Measurements from ENCODE around the gene PPP1R1A. TPM values are rescaled to one million over a fixed set of nuclear protein-coding genes. Genes with fewer than 3 reads are reported as not detected.

PPP1R1A gene
- total RNA-seq, 1 experiment from 2014 or later = 0.43 TPM

DNA sequence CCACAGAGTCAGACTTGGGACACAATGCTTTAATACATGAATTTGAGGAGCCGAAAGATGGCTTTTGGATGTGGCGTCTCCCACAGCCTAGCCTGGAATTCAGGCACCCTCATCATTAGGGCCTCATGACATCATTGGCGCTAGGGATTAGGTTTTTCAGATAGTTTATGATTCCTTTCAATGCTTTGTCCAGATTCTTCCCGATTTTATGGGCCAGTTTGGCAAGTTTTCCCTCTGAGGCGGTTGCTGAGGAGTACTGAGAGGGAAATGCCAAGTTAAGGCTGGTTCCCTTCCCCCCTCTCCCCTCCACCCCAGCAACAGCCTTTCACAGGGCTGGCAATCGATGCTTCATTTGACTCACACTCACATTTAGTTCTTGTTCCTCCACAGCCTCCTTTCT lies 19.7 kb upstream of the PPP1R1A start:
- no peak for DNase-seq
- Histone ChIP-seq H3K4me1 (no peaks in the 10 kb centered on the region), H3K27me3 (replicated peaks; ENCODE audit: control insufficient read depth, insufficient read depth, low read length) (no peaks in the 10 kb centered on the region; the same call in none of the 2 replicates), H3K9me3 (no peaks in the 10 kb centered on the region), H3K36me3 (ENCODE audit: control insufficient read depth, insufficient read depth, low read length) (no peaks in the 10 kb centered on the region), H3K4me3 (ENCODE audit: low read depth, low read length) (no peak overlapping the region)
- Mint-ChIP-seq H3K4me1 (ENCODE audit: low read depth, unreplicated experiment) (peaks cover 6% of the 10 kb centered on the region), H3K9me3 (ENCODE audit: unreplicated experiment) (no peaks in the 10 kb centered on the region), H3K4me3 (ENCODE audit: unreplicated experiment) (no peak overlapping the region), H3K36me3 (ENCODE audit: insufficient read depth, unreplicated experiment) (peaks cover 4% of the 10 kb centered on the region), H3K27ac (ENCODE audit: unreplicated experiment) (no peak overlapping the region), H3K27me3 (ENCODE audit: insufficient read depth, unreplicated experiment) (peaks cover 16% of the 10 kb centered on the region)
- no TSS peak for BruUV-seq (replicated peaks)
- intact Hi-C loops (cut with micrococcal nuclease; ENCODE audit: unreplicated experiment) = no loop called here
- CTCF ChIA-PET = no interaction called here
- no peak for TF ChIP-seq CTCF (IDR thresholded peaks at IDR 0.05; ENCODE audit: insufficient read depth in 1 of 2, low read depth in 1 of 2, low read length in 1 of 2, severe bottlenecking in 1 of 2, unreplicated experiment in 1 of 2)
- POLR2A ChIA-PET = no interaction called here

DNA sequence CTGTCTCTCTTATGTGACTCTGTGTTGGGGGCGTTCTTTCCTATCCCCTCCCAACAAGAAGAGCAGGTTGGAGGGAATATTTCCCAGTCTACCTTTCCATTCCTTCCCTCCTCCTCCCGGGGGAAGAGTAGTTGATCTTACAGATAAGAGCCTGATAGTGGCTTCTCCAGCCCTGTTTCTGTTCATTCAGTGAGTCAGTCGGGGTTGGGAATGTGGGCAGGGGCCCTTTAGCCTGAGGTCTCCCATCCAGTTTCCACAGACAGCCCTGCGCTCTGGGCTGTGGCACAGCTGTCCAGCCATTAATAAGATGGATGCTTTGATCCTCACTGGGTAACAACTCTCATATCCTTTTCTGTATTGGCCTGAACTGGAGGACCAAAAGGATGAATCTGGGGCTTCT lies 18.1 kb upstream of the PPP1R1A start:
- ChIA-PET POLR2A (no interaction called here), CTCF (interaction anchor here (1.0 kb wide), 1 partner anchor 10 kb away, joined by 4 read pairs; no protein-coding TSS in a partner anchor)
- no peaks in the 10 kb centered on the region for H3K9me3 ChIP-seq
- TF ChIP-seq CTCF (IDR thresholded peaks at IDR 0.05; ENCODE audit: insufficient read depth in 1 of 2, low read depth in 1 of 2, low read length in 1 of 2, severe bottlenecking in 1 of 2, unreplicated experiment in 1 of 2) = no peak
- no peaks in the 10 kb centered on the region for H3K36me3 ChIP-seq (ENCODE audit: control insufficient read depth, insufficient read depth, low read length)
- BruUV-seq (replicated peaks) = no TSS peak
- DNase-seq = no peak
- Mint-ChIP-seq H3K4me1 (ENCODE audit: low read depth, unreplicated experiment) (peaks cover 6% of the 10 kb centered on the region), H3K27ac (ENCODE audit: unreplicated experiment) (no peak overlapping the region), H3K36me3 (ENCODE audit: insufficient read depth, unreplicated experiment) (peaks cover 4% of the 10 kb centered on the region), H3K9me3 (ENCODE audit: unreplicated experiment) (no peaks in the 10 kb centered on the region), H3K27me3 (ENCODE audit: insufficient read depth, unreplicated experiment) (peaks cover 10% of the 10 kb centered on the region), H3K4me3 (ENCODE audit: unreplicated experiment) (no peak overlapping the region)
- intact Hi-C loops (cut with micrococcal nuclease; ENCODE audit: unreplicated experiment) = no loop called here
- no peaks in the 10 kb centered on the region; the same call in none of the 2 replicates for H3K27me3 ChIP-seq (replicated peaks; ENCODE audit: control insufficient read depth, insufficient read depth, low read length)
- H3K4me1 ChIP-seq = no peaks in the 10 kb centered on the region
- no peak overlapping the region for H3K4me3 ChIP-seq (ENCODE audit: low read depth, low read length)

DNA sequence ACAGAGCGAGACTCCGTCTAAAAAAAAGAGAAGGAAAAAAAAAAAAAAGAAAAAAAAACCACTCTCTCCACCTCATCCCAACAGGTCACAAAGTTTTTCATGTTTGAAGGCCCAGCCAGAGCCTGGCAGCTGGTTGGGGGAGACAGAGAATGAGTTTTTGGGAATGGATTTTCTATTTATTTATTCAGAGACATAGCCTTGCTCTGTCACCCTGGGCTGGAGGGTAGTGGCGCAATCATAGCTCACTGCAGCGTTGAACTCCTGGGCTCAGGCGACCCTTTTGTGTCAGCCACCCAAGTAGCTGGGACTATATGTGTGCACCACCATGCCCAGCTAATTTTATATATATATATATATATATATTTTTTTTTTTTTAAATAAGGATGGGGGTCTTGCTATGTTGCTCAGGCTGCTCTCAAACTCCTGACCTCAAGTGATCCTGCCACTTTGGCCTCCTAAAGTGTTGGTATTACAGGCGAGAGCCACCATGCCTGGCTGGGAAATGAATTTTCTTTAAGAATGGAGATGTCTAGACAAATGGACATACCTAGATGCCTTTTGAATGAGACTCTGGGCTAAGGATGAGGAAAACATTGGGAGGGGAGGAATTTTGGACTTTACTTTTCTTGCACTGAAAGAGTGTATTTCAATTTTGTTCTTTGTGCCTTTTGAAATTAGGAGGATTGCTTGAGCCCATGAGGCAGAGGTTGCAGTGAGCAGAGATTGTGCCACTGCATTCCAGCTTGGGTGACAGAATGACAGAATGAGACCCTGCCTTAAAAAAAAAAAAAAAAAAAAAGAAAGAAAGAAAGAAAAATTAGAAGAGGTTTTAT lies 16.9 kb upstream of the PPP1R1A start:
- H3K27me3 Mint-ChIP-seq (ENCODE audit: insufficient read depth, unreplicated experiment) = peaks cover 14% of the 10 kb centered on the region
- H3K4me1 Mint-ChIP-seq (ENCODE audit: low read depth, unreplicated experiment) = peaks cover 6% of the 10 kb centered on the region
- Histone ChIP-seq H3K9me3 (no peaks in the 10 kb centered on the region), H3K36me3 (ENCODE audit: control insufficient read depth, insufficient read depth, low read length) (no peaks in the 10 kb centered on the region), H3K27me3 (replicated peaks; ENCODE audit: control insufficient read depth, insufficient read depth, low read length) (no peaks in the 10 kb centered on the region; the same call in 1 of the 2 replicates), H3K4me1 (no peaks in the 10 kb centered on the region), H3K4me3 (ENCODE audit: low read depth, low read length) (no peak overlapping the region)
- ChIA-PET CTCF (interaction anchor here (0.7 kb wide), 1 partner anchor 81 kb away, joined by 3 read pairs; no protein-coding TSS in a partner anchor), POLR2A (no interaction called here)
- intact Hi-C loops (cut with micrococcal nuclease; ENCODE audit: unreplicated experiment) = no loop called here
- no peak for DNase-seq
- peaks cover 4% of the 10 kb centered on the region for H3K36me3 Mint-ChIP-seq (ENCODE audit: insufficient read depth, unreplicated experiment)
- H3K4me3 Mint-ChIP-seq (ENCODE audit: unreplicated experiment) = no peak overlapping the region
- TF ChIP-seq CTCF (IDR thresholded peaks at IDR 0.05; ENCODE audit: insufficient read depth in 1 of 2, low read depth in 1 of 2, low read length in 1 of 2, severe bottlenecking in 1 of 2, unreplicated experiment in 1 of 2) = no peak
- H3K9me3 Mint-ChIP-seq (ENCODE audit: unreplicated experiment) = no peaks in the 10 kb centered on the region
- no peak overlapping the region for H3K27ac Mint-ChIP-seq (ENCODE audit: unreplicated experiment)
- BruUV-seq (replicated peaks) = no TSS peak
